ENCODE results near the gene MXI1. TPM values are rescaled to one million over a fixed set of nuclear protein-coding genes. Genes with fewer than 3 reads are reported as not detected.

MXI1 gene
- total RNA-seq (2022), result 9.1 and 11.0 TPM in 2 replicates
- percentile 59 among the genes with signal in this experiment for Bru-seq, nascent RNA
- percentile 49 among the genes with signal in this experiment for BruChase-seq, experiment 1, labeled RNA remaining after a 2-hour chase
- percentile 48 among the genes with signal in this experiment for BruChase-seq, experiment 2, labeled RNA remaining after a 6-hour chase
- long read RNA-seq, transcript MXI1-202 (6 exons, 3,470 nt), result major isoform, 5 of 16 reads
- long read RNA-seq, partial matches to known transcripts, result 1 of 16 reads
- long read RNA-seq, other reads (novel, unspliced or antisense), result 5 of 16 reads

GRCh38 chr10:110207011-110207804 lies at the start of gene MXI1:
MXI1 (plus strand) TSS chr10:110207605; CDS start chr10:110207809, 204 bp downstream.
- Histone ChIP-seq H3K4me1 (peaks cover 20% of the 10 kb centered on the region), H3K27me3 (replicated peaks; ENCODE audit: control insufficient read depth, insufficient read depth, low read length) (no peaks in the 10 kb centered on the region), H3K4me3 (ENCODE audit: low read depth, low read length) (peak within 1 kb of the TSS; percentile 79), H3K9me3 (no peaks in the 10 kb centered on the region), H3K36me3 (ENCODE audit: control insufficient read depth, insufficient read depth, low read length) (no peaks in the 10 kb centered on the region)
- Mint-ChIP-seq H3K36me3 (ENCODE audit: insufficient read depth, unreplicated experiment) (peaks cover 17% of the 10 kb centered on the region), H3K27ac (ENCODE audit: unreplicated experiment) (peak within 1 kb of the TSS; percentile 26), H3K4me3 (ENCODE audit: unreplicated experiment) (peak within 1 kb of the TSS; percentile 81), H3K9me3 (ENCODE audit: unreplicated experiment) (no peaks in the 10 kb centered on the region), H3K27me3 (ENCODE audit: insufficient read depth, unreplicated experiment) (no peaks in the 10 kb centered on the region), H3K4me1 (ENCODE audit: low read depth, unreplicated experiment) (peaks cover 31% of the 10 kb centered on the region)
- DNase-seq, result peak; percentile 77 to 82
- POLR2A ChIA-PET, result interaction anchor here (0.6 to 1.0 kb wide), 2 partner anchors 16 to 98 kb away, joined by 3 read pairs; no protein-coding TSS in a partner anchor
- no peak for TF ChIP-seq CTCF (IDR thresholded peaks at IDR 0.05; ENCODE audit: insufficient read depth in 1 of 2, low read depth in 1 of 2, low read length in 1 of 2, severe bottlenecking in 1 of 2, unreplicated experiment in 1 of 2)
- BruUV-seq (replicated peaks), result no TSS peak
- CTCF ChIA-PET, result interaction anchor here (0.9 to 1.7 kb wide), 3 partner anchors 9 to 69 kb away, joined by 3 to 14 read pairs (median 3); no protein-coding TSS in a partner anchor
- intact Hi-C loops (cut with micrococcal nuclease; ENCODE audit: unreplicated experiment), result loop anchor here (1.0 to 5.0 kb wide), 4 partner anchors 13 to 360 kb away; partner anchors contain the start of gene SMC3

GRCh38 chr10:110158051-110159005 lies 49.1 kb upstream of the MXI1 start:
- no peak overlapping the region for H3K27ac Mint-ChIP-seq (ENCODE audit: unreplicated experiment)
- Histone ChIP-seq H3K27me3 (replicated peaks; ENCODE audit: control insufficient read depth, insufficient read depth, low read length) (no peaks in the 10 kb centered on the region), H3K36me3 (ENCODE audit: control insufficient read depth, insufficient read depth, low read length) (no peaks in the 10 kb centered on the region), H3K4me3 (ENCODE audit: low read depth, low read length) (no peak overlapping the region), H3K9me3 (no peaks in the 10 kb centered on the region), H3K4me1 (peaks cover 11% of the 10 kb centered on the region)
- no TSS peak for BruUV-seq (replicated peaks)
- intact Hi-C loops (cut with micrococcal nuclease; ENCODE audit: unreplicated experiment), result no loop called here
- H3K4me3 Mint-ChIP-seq (ENCODE audit: unreplicated experiment), result no peak overlapping the region
- CTCF ChIA-PET, result interaction anchor here (0.9 kb wide), 1 partner anchor 20 kb away, joined by 3 read pairs; no protein-coding TSS in a partner anchor
- H3K4me1 Mint-ChIP-seq (ENCODE audit: low read depth, unreplicated experiment), result peaks cover 12% of the 10 kb centered on the region
- no peak for TF ChIP-seq CTCF (IDR thresholded peaks at IDR 0.05; ENCODE audit: insufficient read depth in 1 of 2, low read depth in 1 of 2, low read length in 1 of 2, severe bottlenecking in 1 of 2, unreplicated experiment in 1 of 2)
- no peak for DNase-seq
- H3K27me3 Mint-ChIP-seq (ENCODE audit: insufficient read depth, unreplicated experiment), result no peaks in the 10 kb centered on the region
- POLR2A ChIA-PET, result no interaction called here
- H3K36me3 Mint-ChIP-seq (ENCODE audit: insufficient read depth, unreplicated experiment), result no peaks in the 10 kb centered on the region
- no peaks in the 10 kb centered on the region for H3K9me3 Mint-ChIP-seq (ENCODE audit: unreplicated experiment)

All from Caco-2 (cell line).